ENCODE measurements around the gene HES5. TPM values are rescaled to one million over a fixed set of nuclear protein-coding genes. Genes with fewer than 3 reads are reported as not detected.

The HES5 gene
- total and polyA plus RNA-seq, 2 experiments from 2014 or later = 0.16 to 0.21 TPM

DNA sequence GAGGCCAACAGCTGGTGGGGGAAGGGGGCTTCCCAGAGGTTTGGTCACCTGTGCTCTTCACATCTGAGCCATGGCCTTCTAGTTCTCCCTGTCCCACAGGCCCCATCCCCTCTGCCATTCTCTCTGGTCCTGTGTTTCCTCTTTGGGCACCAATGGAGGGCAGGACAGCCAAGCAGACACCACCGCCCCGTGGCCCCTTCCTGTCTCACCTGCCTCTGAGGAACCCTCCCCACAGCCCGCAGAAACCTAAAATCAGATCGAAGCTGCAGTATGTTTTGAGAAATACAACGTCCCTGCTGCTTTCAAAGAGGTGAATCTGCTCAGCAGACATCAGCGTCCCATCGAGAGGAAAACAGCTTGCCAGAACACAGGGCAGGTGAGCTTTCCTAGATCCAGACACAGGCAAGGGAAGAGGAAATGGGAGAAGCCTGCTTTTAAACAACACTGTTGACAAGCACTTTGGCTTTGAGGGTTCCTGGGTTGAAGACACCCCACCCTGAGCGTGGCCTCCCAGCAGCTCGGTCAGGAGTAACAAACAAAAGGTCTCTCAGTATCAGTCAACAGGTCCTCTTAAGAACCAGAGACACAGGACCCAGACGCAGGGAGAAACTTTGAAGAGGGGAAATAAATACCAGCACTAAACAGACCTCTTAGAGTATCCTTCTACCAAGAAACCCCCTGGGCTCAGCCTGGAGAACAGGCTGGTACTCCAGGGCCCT is 6.0 kb downstream of the HES5 start (continued):
- TF ChIP-seq CTCF (conservative IDR thresholded peaks at IDR 0.05; ENCODE audit: low read depth in 2 of 2) (no peak), ZNF114 (CRISPR knock-in tag; IDR thresholded peaks at IDR 0.05) (no peak), EZH2 (IDR thresholded peaks at IDR 0.05; ENCODE audit: low read depth, unreplicated experiment) (no peak), STAT1 (IDR thresholded peaks at IDR 0.05; ENCODE audit: unreplicated experiment) (no peak), REST (IDR thresholded peaks at IDR 0.05; ENCODE audit: unreplicated experiment) (no peak), EZH2phosphoT487 (IDR thresholded peaks at IDR 0.05; ENCODE audit: unreplicated experiment) (no peak), ZNF331 (CRISPR knock-in tag; IDR thresholded peaks at IDR 0.05; ENCODE audit: low read depth) (no peak)

- no peak overlapping the region; the same call in 2 of the 3 replicates for H3K4me3 Mint-ChIP-seq
- DNase-seq (ENCODE audit: low spot score) = peak; percentile 65
- TF ChIP-seq CTCF (conservative IDR thresholded peaks at IDR 0.05; ENCODE audit: low read depth in 2 of 2) (peak; percentile 35 to 53), ZNF331 (CRISPR knock-in tag; IDR thresholded peaks at IDR 0.05; ENCODE audit: low read depth) (no peak)
- TF ChIP-seq, protein P1, sequence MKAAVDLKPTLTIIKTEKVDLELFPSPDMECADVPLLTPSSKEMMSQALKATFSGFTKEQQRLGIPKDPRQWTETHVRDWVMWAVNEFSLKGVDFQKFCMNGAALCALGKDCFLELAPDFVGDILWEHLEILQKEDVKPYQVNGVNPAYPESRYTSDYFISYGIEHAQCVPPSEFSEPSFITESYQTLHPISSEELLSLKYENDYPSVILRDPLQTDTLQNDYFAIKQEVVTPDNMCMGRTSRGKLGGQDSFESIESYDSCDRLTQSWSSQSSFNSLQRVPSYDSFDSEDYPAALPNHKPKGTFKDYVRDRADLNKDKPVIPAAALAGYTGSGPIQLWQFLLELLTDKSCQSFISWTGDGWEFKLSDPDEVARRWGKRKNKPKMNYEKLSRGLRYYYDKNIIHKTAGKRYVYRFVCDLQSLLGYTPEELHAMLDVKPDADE (IDR thresholded peaks at IDR 0.05) = no peak
These were observed 6.7 kb downstream of the HES5 start for GRCh38 chr1:2523191-2523890.

More at GRCh38 chr1:2523191-2523890, 6.7 kb downstream of the HES5 start:
- Histone ChIP-seq H3K4me3 (no peak overlapping the region), H3K27me3 (ENCODE audit: insufficient read depth) (peaks cover 18% of the 10 kb centered on the region), H2AFZ (no peak overlapping the region), H3K9me2 (ENCODE audit: insufficient read depth) (no peaks in the 10 kb centered on the region), H3K4me1 (ENCODE audit: insufficient read depth) (peaks cover 19% of the 10 kb centered on the region), H3F3A (replicated peaks; ENCODE audit: low read depth) (no peaks in the 10 kb centered on the region), H4K20me1 (replicated peaks; ENCODE audit: insufficient read depth) (peaks cover 37% of the 10 kb centered on the region), H3K27ac (ENCODE audit: low read depth) (no peak overlapping the region), H3K36me3 (ENCODE audit: insufficient read depth) (peaks cover 5% of the 10 kb centered on the region; the same call in 1 of the 2 replicates), H3K79me2 (replicated peaks; ENCODE audit: insufficient read depth) (peaks cover 46% of the 10 kb centered on the region), H3K4me2 (peak overlapping the region; percentile 93; the same call in 1 of the 2 replicates)
- Mint-ChIP-seq H3K36me3 (ENCODE audit: low read depth) (peaks cover 22% of the 10 kb centered on the region), H3K27me3 (ENCODE audit: insufficient read depth, low read depth, poor library complexity) (peaks cover 23% of the 10 kb centered on the region), H3K27ac (no peak overlapping the region), H3K4me1 (peaks cover 30% of the 10 kb centered on the region), H3K9me3 (no peaks in the 10 kb centered on the region)
- peak; percentile 11 for ATAC-seq
